OCI-LY7 (cell line): Measurements from ENCODE around the gene ZNF74.

ENCODE experiments used
- CTCF ChIP-seq: fragments of 200-600 bp; sonication (generic); conservative IDR thresholded peaks from 2 replicates; pipeline ENCODE4 v1.5.1; 2014; ENCODE audit warnings: mild to moderate bottlenecking, antibody characterized with exemption, low read length, moderate library complexity, mixed read lengths
- EZH2phosphoT487 ChIP-seq: fragments of 200-600 bp; sonication (generic); IDR thresholded peaks from 2 replicates; pipeline ENCODE4 v1.6.1; 2018; ENCODE audit warnings: low read depth, borderline replicate concordance, mild to moderate bottlenecking, mixed run types, antibody characterized with exemption, low read length, moderate library complexity, mixed read lengths

DNA sequence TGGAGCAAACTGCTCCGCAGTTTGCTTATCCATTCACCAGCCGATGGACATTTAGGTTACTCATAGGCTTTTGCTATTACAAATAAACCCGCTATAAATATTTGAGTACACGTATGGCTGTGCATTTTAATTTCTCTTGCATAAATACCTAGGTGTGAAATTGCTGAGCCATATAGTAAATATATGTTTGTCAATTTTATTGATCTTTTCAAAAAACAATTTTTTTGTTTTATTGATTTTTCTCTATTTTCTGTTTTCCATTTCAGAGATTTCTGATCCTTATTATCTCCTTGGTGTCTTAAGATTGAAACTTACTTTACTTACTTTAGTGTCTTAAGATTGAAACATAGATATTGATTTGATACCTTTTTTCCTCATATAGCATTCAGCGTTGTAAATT lies 4.5 kb downstream of the ZNF74 start:
- TF ChIP-seq CTCF, result no peak
- no peak for TF ChIP-seq EZH2phosphoT487
